Measurements from ENCODE around the gene DET1.
"Not testable (repeated sequence)": the region's sequence is repeated elsewhere in the genome, so short reads cannot be mapped to it uniquely, and the experiment has no call there.

Gene DET1

DNA sequence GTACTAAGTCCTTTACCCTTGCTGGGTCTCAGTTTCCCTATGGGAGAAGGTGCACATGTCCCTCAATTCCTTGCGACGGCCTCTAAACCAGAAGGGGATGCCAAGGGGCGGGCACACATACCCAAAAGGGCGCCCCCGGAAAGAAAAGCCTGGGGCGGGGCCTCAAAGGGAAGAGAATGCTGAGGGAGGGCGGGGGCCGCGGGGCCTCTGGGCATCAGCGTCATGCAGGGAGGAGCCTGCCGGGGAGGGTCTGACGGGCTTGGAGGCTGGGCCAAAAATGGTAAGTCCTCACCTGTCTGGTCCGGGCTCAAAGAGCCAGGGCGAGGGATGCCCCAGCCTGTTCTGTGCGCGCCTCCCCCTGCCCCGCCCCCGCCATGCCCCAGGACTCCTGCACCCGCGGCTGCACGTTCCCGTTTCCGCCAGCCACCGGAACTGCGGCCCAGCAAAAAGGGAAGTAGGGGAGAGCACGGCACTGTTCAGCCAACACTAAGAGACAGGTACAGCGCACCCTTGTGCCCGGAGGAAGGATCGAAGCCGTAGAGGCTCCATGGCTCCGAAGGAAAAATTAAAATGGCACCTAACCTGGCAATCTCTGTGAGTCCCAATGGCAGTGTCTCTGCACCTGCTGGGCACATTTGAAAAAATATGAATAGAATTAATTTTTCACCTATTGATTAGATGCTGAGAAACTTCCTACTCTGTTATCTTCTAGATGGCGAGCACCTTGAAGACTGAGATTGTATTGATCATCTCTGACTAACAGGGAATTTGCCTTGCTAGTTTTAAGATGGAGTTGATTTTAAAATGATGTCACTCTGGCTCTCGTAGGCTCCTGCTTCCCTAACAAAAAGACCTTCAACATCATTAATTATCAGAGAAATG lies at the start of gene DET1:
TSS of gene DET1 (minus strand) at position 434 of the 882 bp plus-strand sequence. CDS start 14,976 bp downstream, outside the sequence.
- DNase-seq (ENCODE audit: low spot score) = peak; percentile 93

GRCh38 chr15:88591384-88591783 lies 44.9 kb upstream of the DET1 start:
- DNase-seq (ENCODE audit: low spot score) = no peak

DNA sequence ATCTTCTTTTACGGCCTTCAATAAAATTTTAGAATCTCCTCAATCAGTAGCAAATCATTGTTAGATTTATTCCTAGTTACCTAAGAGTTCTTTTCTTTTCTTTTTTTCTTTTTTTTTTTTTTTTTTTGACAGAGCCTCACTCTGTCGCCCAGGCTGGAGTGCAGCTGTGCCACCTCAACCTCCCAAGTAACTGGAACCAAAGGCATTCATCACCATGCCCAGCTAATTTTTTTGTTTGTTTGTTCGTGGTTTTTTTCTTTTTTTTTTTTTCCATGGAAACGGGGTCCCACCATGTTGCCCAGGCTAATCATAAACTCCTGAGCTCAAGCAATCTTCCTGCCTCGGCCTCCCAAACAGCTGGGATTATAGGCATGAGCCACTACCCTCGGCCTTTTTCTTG lies 44.3 kb upstream of the DET1 start:
- no peak for DNase-seq (ENCODE audit: low spot score)

DNA sequence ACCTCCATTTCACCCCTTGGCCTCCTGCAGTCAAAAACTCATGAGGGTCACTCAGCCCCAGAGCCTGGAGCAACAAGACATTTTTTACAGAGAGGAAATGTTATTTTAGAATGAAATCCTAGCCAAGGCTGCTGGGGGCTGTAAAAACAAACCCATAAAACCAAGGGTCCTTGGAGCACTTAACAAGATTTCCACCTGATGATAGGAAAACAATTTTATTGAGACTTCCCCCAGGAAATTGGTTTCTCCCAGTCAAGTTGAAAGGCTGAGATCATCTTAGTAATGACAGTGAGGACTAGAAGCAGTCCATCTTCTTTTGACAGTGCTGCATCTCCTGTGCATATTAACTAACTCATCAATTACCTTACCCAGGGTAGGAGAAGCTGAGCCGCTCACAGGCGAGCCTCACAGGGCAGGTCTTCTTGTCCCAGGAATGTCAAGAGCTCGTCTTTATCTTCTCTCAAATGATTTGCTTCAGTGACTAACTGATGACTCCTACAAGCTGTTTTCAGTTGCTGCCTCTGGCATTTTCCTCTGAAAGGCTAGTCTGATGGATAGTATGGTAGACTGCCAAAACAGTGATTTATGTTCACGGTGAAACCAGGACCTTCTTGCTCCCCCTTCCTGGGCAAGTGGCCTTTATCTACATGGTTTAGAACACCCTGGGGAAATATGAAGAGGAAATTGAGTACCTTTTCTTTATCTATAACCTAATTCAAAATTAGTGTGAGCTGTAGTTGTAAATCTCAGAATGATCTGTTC lies 40.1 kb upstream of the DET1 start:
- no peak for DNase-seq (ENCODE audit: low spot score)

GRCh38 chr15:88580532-88580931 lies 34.1 kb upstream of the DET1 start:
- no peak for DNase-seq (ENCODE audit: low spot score)

DNA sequence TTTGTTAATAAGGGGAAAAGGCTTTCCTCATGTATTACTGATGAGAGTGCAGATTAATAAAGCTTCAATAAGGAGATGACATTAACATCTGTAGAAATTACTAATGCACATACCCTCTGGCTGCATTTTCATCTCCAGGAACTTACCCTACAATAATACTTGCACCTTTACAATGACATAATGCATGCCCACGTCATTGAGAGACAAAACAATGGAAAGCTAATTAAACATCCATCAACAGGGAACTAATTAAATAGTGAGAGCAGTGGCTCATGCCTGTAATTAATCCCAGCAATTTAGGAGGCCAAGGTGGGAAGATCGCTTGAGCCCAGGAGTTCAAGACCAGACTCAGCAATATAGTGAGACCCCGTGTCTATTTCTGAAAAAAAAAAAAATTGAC lies 32.8 kb upstream of the DET1 start:
- no peak for DNase-seq (ENCODE audit: low spot score)

DNA sequence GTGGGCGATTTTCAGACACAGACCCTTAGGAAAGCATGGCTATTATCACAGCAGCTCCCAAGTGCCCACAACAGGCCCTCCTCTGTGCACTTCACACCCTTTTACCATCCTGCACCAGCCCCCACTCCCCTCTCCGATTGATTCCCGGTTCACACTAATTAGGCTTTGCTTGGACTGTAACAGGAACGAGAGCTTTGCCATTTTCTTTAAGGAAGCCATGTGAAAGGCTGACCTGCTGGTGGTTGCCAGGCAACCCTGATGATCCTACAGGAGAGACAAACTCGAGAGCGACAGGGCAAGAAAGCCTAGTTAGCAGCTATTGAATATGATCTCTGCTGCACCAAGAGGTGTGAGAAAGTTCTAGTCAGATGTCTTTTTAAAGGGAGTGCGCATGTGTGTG lies 28.2 kb upstream of the DET1 start:
- no peak for DNase-seq (ENCODE audit: low spot score)

- no peak for DNase-seq (ENCODE audit: low spot score)
These were observed 27.6 kb upstream of the DET1 start for GRCh38 chr15:88574077-88574476.

DNA sequence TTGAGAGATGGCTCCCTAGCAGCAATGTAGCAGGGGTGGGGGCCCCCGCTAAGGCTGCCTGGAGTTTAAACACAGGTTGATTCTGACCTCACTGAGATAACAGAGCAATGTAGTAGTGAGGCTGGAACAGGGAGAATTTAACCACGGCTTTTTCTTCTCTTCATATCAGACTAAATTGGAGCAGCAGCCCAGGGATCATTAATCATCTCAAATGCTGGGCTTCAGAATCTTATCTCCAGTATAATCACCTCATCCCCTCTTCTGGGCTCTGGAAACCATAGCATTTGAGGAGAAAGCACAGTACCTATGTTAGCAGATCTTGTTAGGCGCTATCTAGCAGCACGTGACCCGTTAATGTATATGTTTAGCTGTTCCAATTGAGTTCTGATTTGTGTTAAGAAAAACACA lies 25.4 kb upstream of the DET1 start:
- DNase-seq (ENCODE audit: low spot score) = no peak

DNA sequence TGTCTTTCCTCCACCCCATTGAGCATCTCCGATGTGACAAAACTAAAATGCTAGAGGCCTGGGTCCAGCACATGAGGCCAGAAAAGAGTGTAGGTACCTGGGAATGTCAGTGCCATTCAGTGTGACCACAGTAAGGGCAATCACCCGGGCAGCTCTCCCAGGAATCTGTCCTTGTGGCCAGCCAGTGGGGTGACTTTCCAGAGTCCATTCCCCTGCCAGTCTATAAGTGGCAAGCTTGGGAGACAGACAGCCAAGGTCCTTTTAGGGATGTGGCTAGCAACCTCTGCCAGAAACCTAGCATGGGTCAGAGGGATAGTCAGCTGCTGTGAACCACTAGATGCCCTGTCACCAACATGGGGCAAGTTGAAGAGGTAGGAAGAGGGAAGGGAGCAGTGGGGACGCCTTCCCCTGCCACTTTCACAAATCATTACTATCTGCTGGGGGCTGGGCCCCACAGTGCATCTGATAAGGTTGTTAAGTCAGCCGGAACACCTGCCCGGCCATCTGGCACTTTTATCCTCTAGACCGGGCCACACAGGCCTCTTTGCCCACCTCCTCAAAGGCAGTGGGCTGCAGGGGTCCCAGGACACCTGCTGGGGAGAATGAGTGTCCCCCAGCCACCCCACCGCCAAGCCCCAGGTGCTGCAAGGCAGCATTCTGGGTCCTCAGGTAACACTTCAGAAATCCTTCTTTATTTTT lies 24.8 kb upstream of the DET1 start:
- DNase-seq (ENCODE audit: low spot score) = no peak

DNA sequence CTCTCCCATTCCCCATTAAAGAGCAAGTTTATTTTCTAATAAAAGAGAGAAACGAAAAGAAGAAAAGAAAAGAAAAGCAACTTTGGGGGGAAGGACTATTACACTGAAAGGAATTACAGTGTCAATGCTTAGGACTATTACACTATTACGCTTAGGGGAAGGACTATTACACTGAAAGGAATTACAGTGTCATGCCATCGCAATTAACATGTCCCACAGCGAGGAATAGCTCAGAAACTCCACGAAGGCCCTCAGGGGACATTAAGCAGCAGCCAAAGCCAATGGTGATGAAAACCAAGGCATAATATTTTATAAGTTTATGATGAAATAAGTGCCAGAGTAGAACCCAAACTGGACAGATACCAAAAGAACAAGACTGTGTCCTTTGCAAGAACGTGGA lies 22.1 kb upstream of the DET1 start:
- DNase-seq (ENCODE audit: low spot score) = no peak

DNA sequence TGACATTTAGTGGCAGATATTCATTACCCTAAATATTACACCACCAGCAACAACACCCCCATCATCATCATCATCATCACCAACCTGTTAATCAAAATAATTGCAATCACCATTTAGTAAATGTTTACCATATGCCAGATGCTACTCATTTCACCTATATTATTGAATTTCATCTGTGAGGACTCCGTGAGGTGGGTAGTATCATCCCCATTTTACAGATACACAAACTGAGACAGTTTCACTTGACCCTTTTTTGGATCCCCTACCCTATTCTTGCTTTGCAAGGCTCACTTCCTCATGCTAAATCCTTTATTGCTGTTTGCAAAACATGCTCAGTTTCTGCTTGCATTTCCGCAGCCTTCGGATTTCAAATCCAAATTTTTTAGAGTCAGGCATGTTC lies 18.3 kb upstream of the DET1 start:
- DNase-seq (ENCODE audit: low spot score) = no peak

DNA sequence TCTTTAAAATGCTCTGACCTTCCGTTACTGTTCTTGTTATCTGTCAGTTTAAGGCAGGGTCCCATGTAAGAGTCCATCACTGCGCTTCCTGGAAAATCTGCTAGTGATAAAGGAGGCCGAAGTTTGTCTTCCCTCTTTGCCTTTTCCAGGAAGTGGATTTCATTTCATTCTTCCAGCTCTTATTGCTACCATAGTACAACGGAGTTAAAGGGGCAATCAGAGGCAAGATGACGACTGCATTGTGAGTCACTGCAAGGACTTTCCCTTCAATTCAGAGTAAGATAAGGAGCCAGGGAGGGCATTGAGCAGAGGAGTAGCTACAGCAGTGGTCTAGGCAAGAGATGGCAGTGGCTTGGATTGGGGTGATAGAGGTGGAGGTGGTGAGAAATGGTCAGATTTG lies 17.2 kb upstream of the DET1 start:
- no peak for DNase-seq (ENCODE audit: low spot score)

DNA sequence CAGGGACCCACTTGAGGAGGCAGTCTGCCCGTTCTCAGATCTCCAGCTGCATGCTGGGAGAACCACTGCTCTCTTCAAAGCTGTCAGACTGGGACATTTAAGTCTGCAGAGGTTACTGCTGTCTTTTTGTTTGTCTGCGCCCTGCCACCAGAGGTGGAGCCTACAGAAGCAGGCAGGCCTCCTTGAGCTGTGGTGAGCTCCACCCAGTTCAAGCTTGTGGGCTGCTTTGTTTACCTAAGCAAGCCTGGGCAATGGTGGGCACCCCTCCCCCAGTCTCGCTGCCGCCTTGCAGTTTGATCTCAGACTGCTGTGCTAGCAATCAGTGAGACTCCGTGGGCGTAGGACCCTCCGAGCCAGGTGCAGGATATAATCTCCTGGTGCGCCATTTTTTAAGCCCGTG lies 13.1 kb upstream of the DET1 start:
- not testable (repeated sequence) for DNase-seq (ENCODE audit: low spot score)

GRCh38 chr15:88558026-88558425 lies 11.5 kb upstream of the DET1 start:
- not testable (repeated sequence) for DNase-seq (ENCODE audit: low spot score)

GRCh38 chr15:88548009-88548408 lies 1.5 kb upstream of the DET1 start:
- DNase-seq (ENCODE audit: low spot score) = not testable (repeated sequence)

GRCh38 chr15:88545578-88546247 lies 768 bp downstream of the DET1 start:
- DNase-seq (ENCODE audit: low spot score) = not testable (repeated sequence)

DNA sequence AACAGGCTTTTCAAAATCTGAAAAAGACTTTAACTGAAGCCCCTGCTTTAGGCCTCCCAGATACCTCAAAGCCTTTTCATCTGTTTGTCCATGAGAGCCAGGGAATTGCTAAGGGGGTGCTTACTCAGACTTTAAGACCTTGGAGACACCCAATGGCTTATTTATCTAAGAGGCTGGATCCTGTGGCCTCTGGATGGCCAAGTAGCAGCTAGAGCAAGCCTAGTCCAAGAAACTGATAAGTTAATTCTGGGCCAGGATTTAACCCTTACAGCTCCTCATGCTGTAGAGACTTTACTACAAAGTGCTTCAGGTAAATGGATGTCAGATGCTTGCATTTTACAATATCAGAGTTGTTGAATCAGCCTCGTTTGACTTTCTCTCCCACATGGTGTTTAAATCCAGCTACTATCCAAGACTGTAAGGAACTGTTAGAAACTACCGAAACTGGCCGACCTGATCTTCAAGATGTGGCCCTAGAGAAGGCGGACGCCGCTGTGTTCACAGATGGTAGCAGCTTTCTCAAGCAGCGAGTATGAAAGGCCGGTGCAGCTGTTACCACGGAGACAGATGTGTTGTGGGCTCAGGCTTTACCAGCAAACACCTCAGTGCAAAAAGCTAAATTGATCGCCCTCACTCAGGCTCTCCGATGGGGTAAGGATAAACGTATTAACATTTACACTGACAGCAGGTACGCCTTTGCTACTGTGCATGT lies 3.3 kb downstream of the DET1 start:
- DNase-seq (ENCODE audit: low spot score) = no peak

DNA sequence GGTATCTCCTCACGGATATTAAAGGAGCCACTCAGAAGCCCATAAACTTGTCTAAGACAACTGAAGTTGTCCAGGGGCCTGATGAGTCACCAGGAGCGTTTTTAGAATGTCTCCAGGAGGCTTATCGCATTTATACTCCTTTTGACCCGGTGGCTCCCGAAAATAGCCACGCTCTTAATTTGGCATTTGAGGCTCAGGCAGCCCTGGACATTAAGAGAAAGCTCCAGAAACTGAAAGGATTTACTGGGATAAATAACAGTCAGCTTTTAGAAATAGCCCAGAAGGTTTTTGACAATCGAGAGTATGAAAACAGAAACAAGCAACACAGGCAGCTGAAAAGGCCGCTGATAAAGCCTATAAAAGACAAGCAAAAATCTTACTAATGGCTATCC lies 4.1 kb downstream of the DET1 start:
- DNase-seq (ENCODE audit: low spot score) = no peak

GRCh38 chr15:88541709-88542341 lies 4.7 kb downstream of the DET1 start:
- DNase-seq (ENCODE audit: low spot score) = no peak

- DNase-seq (ENCODE audit: low spot score) = not testable (repeated sequence)
These were observed 5.4 kb downstream of the DET1 start for GRCh38 chr15:88541111-88541510.

Measured in ecto neural progenitor cell (in vitro differentiated cells).